Duodenal mucosa (tissue), 2 donors: ENCODE measurements around the gene SLC39A2.
"Not testable (repeated sequence)": the region's sequence is repeated elsewhere in the genome, so short reads cannot be mapped to it uniquely, and the experiment has no call there.

ENCODE experiments used
- H3K27ac ChIP-seq: one replicate; pipeline ENCODE4 v1.7.0; 2013; ENCODE audit warnings: low read depth, low read length
- H3K27me3 ChIP-seq, 2 donors: one replicate each; pipeline ENCODE4 v1.7.0; 2013; ENCODE audit warnings: low read length in 2 of 2, control low read depth in 1 of 2; ENCODE audit not compliant: insufficient read depth in 2 of 2, control insufficient read depth in 1 of 2
- H3K36me3 ChIP-seq, 2 donors: one replicate each; pipeline ENCODE4 v1.7.0; 2013; ENCODE audit warnings: low read length in 2 of 2, control low read depth in 1 of 2; ENCODE audit not compliant: insufficient read depth in 2 of 2, control insufficient read depth in 1 of 2
- H3K4me1 ChIP-seq, 2 donors: one replicate each; pipeline ENCODE4 v1.7.0; 2013; ENCODE audit warnings: low read length in 2 of 2, control low read depth in 1 of 2; ENCODE audit not compliant: insufficient read depth in 2 of 2, control insufficient read depth in 1 of 2
- H3K4me3 ChIP-seq, 2 donors: one replicate each; pipeline ENCODE4 v1.7.0; 2013; ENCODE audit warnings: low read length in 2 of 2, low read depth in 1 of 2
- H3K9ac ChIP-seq, 2 donors: one replicate each; pipeline ENCODE4 v1.7.0; 2013; ENCODE audit warnings: low read length in 2 of 2, low read depth in 1 of 2
- H3K9me3 ChIP-seq, 2 donors: one replicate each; pipeline ENCODE4 v1.7.0; 2013; ENCODE audit warnings: low read length in 2 of 2, control low read depth in 1 of 2; ENCODE audit not compliant: control insufficient read depth in 1 of 2

SLC39A2 gene

DNA sequence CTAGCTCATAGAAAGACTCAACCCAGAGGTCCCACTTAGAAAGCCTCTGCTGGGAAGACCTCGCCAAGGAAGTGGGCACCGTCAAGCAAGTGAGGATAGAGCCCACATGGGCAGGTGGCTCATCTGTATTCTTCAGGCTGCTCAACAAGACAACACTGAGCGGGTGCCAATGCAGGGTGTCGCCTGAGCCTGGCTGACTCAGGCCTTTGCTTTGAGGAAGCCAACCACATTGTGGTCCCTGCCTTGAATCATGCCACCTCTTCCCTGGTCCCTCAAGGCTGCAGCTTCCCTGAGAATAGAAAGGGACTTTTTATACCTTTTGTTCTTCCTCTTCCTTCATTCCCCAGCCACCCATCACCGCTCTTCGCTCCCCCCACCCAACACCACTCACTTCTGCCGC lies 37.7 kb downstream of the SLC39A2 start:
- no peak overlapping the region for H3K27ac ChIP-seq
- no peak overlapping the region for H3K4me3 ChIP-seq
- no peaks in the 10 kb centered on the region for H3K27me3 ChIP-seq
- H3K9ac ChIP-seq = no peak overlapping the region
- H3K36me3 ChIP-seq = no peaks in the 10 kb centered on the region
- H3K4me1 ChIP-seq = peaks cover 23 to 24% of the 10 kb centered on the region in 2 donors
- no peaks in the 10 kb centered on the region for H3K9me3 ChIP-seq

DNA sequence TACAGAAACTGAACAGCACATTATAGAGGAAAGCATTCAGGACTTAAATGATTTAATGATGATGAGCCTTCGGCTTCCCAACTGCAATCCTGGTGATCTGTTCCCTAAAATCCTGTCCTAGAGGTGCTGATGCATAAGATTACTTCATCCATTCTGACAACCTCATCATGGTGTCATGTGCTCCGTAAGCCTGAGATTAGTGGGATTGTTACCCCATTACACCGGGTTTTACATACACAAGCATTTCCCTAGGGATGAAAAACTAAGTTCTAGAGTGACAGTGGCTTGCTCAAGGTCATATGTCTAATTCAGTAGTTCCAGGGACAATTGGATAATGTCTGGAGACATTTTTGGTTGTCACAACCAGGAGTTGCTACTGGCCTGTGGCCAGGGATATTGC lies 38.1 kb downstream of the SLC39A2 start:
- no peak overlapping the region for H3K4me3 ChIP-seq
- H3K9ac ChIP-seq = no peak overlapping the region
- H3K9me3 ChIP-seq = no peaks in the 10 kb centered on the region
- peaks cover 23 to 24% of the 10 kb centered on the region in 2 donors for H3K4me1 ChIP-seq
- H3K27ac ChIP-seq = no peak overlapping the region
- H3K27me3 ChIP-seq = no peaks in the 10 kb centered on the region
- H3K36me3 ChIP-seq = no peaks in the 10 kb centered on the region

DNA sequence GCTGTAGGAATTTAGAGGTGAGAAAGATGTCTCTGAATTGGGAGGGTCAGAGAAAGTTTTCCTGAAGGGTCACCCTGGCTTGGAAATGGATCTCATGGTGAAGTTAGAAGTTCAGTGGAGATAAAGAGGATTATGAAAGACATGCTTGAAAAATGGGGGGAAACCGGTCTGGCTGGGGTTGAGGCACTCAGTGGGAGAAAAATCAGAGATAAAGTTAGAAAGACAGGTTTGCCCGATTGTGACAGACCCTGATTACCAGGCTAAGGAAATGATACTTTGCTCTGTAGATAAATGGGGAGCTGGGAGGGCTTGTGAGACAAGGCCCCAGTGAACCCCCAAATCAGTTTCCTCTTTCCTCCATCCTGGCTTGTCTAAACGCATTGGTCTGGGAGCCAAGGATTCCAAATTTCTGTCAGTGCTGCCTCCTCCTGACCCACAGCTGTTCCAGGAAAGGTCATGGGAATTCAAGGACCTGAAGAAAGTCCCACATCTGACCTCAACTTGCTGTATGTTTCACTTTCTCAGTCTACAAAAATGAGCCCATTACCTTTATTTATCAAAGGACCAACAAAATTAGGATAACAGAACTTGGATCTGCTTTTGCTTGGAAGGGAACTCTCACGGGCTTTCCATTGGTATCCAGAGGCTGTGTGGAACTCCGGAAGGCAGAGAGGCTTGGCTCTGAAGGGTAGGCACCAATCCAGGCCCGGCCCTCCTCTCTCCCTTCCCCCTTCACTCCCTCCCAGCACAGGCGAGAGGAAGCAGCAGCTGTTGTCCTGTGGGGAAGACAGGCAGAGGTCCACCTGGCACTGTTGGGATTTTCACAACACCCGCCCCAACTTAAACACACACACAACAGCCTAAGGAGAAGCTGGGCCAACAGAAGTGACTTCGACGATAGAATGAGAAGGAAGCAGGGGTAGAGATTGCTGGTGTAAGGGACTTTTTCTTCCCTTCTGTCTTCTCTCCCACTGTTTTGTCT lies 39.6 kb downstream of the SLC39A2 start:
- no peak overlapping the region for H3K27ac ChIP-seq
- no peaks in the 10 kb centered on the region for H3K36me3 ChIP-seq
- H3K4me3 ChIP-seq = no peak overlapping the region
- no peaks in the 10 kb centered on the region for H3K9me3 ChIP-seq
- H3K9ac ChIP-seq = peak overlapping the region in 1 of 2 donors; percentile 1
- H3K4me1 ChIP-seq = peaks cover 31 to 33% of the 10 kb centered on the region in 2 donors
- H3K27me3 ChIP-seq = no peaks in the 10 kb centered on the region

DNA sequence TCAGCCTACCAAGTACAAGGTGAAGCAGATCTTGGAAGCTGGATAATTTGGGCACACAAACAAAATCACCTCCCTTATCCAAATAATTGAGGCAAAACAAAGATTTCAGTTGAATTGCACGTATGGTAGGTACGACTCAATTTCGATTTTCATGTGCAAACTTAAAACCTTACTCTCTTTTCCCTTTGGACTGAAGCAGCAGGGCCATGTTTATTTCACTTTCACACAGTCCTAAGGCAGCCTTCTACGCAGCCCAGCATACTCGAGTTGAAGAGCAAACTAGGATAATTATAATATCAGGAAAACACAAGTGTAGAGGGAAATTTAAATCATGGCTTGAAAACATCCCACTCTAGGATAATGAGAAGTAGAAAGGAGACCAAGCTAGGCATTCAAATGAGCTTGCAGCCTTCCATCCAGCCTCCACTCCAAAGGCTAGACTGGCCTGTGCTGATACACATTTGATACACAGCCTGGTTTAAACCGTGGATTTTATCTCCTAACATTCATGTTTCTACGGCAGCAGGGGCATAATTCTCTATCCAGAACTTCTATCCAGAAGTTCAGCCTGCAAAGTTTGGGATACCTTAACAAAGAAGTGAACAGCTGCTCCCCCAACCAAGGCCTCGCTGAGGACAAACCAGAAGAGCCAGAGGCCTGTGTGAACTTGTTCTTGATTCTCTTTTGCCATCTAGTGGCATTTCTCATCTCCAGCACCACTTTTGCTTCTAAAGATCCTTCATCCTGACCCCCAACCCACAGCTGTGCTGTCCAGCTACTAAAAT lies 40.7 kb downstream of the SLC39A2 start:
- Histone ChIP-seq H3K4me1 (peaks cover 33 to 38% of the 10 kb centered on the region in 2 donors), H3K9me3 (no peaks in the 10 kb centered on the region), H3K27ac (no peak overlapping the region), H3K27me3 (no peaks in the 10 kb centered on the region), H3K9ac (peak overlapping the region; percentile 1 to 19), H3K4me3 (no peak overlapping the region), H3K36me3 (no peaks in the 10 kb centered on the region)

DNA sequence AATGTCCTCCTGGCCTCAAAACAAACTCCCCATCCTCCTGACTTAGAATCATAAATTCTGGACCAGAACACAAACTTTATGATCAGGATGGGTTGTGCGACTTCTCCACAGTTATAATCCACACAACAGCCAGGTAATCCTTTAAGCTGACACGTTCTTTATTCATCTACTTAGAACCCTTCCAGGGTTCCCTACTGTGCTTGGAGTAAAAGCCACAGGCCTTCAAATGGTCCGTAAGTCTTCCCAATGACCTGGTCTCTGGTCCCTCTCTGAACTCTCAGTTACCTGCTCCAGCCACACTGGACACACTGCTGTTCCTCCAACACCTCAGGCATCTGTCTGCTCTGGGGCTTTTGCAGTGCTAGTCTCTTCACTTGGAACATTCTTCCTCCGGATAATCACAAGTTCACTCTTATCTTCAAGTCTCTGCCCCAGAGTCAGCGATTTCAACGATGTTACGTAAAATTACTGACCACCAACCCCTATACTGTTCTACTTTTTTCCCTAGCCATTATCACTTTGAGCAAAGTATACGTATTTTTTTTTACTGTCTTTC lies 41.4 kb downstream of the SLC39A2 start:
- peaks cover 33 to 38% of the 10 kb centered on the region in 2 donors for H3K4me1 ChIP-seq
- no peaks in the 10 kb centered on the region for H3K36me3 ChIP-seq
- no peak overlapping the region for H3K4me3 ChIP-seq
- H3K9me3 ChIP-seq = no peaks in the 10 kb centered on the region
- no peak overlapping the region for H3K9ac ChIP-seq
- no peaks in the 10 kb centered on the region for H3K27me3 ChIP-seq
- H3K27ac ChIP-seq = no peak overlapping the region

DNA sequence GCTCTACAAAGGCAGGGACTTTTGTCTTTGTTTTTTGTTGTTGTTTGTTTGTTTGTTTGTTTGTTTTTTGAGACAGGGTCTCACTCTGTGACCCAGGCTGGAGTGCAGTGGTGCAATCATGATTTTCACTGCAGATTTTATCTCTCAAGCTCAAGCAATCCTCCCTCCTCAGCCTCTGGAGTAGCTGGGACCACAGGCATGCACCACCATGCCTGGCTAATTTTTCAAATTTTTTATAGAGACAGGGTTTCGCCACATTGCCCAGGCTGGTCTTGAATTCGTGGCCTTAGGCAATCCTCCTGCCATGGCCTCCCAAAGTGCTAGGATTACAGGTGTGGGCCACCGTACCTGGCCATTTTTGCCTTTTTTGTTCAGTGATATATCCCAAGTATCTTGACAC lies 41.8 kb downstream of the SLC39A2 start:
- H3K4me3 ChIP-seq, H3K9ac ChIP-seq, H3K27me3 ChIP-seq, H3K9me3 ChIP-seq, H3K36me3 ChIP-seq, H3K27ac ChIP-seq: not testable (repeated sequence)
- H3K4me1 ChIP-seq = peaks cover 33 to 38% of the 10 kb centered on the region in 2 donors

DNA sequence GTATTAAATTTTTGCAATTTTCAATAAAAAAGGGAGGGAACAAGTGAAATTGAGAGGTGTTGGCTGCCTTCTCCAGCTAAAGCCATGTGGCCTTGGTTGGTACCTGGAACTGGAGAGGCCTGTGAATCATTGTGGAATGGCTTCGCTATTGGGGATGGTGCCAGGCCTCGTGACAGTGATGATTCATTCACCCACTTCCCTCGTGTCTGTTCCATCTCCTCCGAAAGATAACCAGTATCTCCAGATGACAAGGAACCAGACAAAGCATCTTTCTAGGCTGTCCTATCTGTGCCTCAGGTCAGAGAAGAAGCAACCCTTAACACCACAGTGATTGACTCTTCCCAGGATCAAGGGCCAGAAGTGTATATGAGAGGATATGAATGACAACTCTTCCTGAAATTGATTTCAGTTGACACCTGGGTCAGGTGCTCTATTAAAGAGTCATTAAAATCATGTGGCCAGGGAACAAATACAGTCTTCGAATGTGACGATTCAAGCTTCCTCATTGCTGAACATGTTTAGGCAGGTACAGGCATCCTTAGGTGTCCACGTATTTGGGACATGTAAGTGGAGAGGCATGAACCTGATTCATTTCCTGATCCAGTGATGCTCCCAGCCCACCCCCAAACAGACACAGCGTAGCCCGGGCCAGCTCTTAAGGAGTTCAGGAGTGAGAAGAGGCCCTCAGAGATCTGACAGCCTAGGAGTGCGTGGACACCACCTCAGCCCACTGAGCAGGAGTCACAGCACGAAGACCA lies 42.8 kb downstream of the SLC39A2 start, which contains the start of gene RNASE7:
RNASE7 (plus strand) TSS at position 687 of the 758 bp plus-strand sequence. CDS start 631 bp downstream, outside the sequence.
- H3K9me3 ChIP-seq = no peaks in the 10 kb centered on the region
- H3K4me1 ChIP-seq = peaks cover 33 to 38% of the 10 kb centered on the region in 2 donors
- no peak within 1 kb of the TSS for H3K27ac ChIP-seq
- H3K9ac ChIP-seq = no peak within 1 kb of the TSS
- H3K4me3 ChIP-seq = no peak within 1 kb of the TSS
- no peaks in the 10 kb centered on the region for H3K36me3 ChIP-seq
- H3K27me3 ChIP-seq = no peaks in the 10 kb centered on the region

DNA sequence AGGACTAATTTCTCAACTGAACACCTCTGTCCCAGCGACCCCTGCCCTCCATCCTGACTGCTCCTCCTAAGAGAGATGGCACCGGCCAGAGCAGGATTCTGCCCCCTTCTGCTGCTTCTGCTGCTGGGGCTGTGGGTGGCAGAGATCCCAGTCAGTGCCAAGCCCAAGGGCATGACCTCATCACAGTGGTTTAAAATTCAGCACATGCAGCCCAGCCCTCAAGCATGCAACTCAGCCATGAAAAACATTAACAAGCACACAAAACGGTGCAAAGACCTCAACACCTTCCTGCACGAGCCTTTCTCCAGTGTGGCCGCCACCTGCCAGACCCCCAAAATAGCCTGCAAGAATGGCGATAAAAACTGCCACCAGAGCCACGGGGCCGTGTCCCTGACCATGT lies 43.8 kb downstream of the SLC39A2 start:
- H3K9me3 ChIP-seq = no peaks in the 10 kb centered on the region
- H3K27me3 ChIP-seq = no peaks in the 10 kb centered on the region
- H3K27ac ChIP-seq = no peak overlapping the region
- H3K4me3 ChIP-seq = no peak overlapping the region
- no peaks in the 10 kb centered on the region for H3K36me3 ChIP-seq
- H3K4me1 ChIP-seq = peaks cover 31 to 35% of the 10 kb centered on the region in 2 donors
- no peak overlapping the region for H3K9ac ChIP-seq

DNA sequence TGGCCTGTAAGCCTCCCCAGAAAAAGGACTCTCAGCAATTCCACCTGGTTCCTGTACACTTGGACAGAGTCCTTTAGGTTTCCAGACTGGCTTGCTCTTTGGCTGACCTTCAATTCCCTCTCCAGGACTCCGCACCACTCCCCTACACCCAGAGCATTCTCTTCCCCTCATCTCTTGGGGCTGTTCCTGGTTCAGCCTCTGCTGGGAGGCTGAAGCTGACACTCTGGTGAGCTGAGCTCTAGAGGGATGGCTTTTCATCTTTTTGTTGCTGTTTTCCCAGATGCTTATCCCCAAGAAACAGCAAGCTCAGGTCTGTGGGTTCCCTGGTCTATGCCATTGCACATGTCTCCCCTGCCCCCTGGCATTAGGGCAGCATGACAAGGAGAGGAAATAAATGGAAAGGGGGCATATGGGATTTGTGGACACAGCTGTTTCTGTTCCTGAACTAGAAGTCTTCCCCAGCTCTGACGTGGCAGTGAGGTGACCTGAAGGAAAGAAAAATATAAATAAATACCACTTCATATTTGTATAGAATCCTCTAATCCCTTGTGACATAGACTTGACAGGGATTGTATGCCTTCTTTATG lies 44.4 kb downstream of the SLC39A2 start:
- Histone ChIP-seq H3K4me3 (no peak overlapping the region), H3K36me3 (no peaks in the 10 kb centered on the region), H3K27me3 (no peaks in the 10 kb centered on the region), H3K4me1 (peaks cover 26 to 30% of the 10 kb centered on the region in 2 donors), H3K9me3 (no peaks in the 10 kb centered on the region), H3K27ac (no peak overlapping the region), H3K9ac (no peak overlapping the region)
